GM12878 (cell line): ENCODE measurements around the gene TSC22D1. TPM values are rescaled to one million over a fixed set of nuclear protein-coding genes. Genes with fewer than 3 reads are reported as not detected.

Source experiments
- ATAC-seq: fragments of 200-7000 bp; cut with Tn5 transposase; 3 replicates; pipeline ENCODE4 v1.9.1; 2020; ENCODE audit warnings: mild to moderate bottlenecking, moderate library complexity
- BruUV-seq: library from RNA; stranded (reverse); fragments of 400-500 nt; replicated peaks from 2 replicates; lab custom pipeline; 2021; lab: Mats Ljungman, UMichigan
- CTCF ChIA-PET: fragments of 300-600 bp; sonication (Branson Sonifier 250); formaldehyde crosslinking; extraction: SDS; loops from one replicate; lab custom pipeline; 2021; ENCODE audit warnings: inconsistent platforms; lab: Yijun Ruan, JAX
- POLR2A ChIA-PET: fragments of 350-600 bp; formaldehyde crosslinking; extraction: SDS; loops from one replicate; lab custom pipeline; 2021; ENCODE audit warnings: inconsistent platforms; lab: Charles Lee
- RAD21 ChIA-PET: fragments of 300-600 bp; sonication (Branson Sonifier 250); formaldehyde crosslinking; loops from one replicate; lab custom pipeline; 2023; ENCODE audit warnings: antibody characterized with exemption; ENCODE audit not compliant: unreplicated experiment; lab: Charles Lee
- SMC1A ChIA-PET: fragments of 300-600 bp; sonication (Branson Sonifier 250); formaldehyde crosslinking; loops from one replicate; lab custom pipeline; 2023; ENCODE audit not compliant: unreplicated experiment, uncharacterized antibody; lab: Charles Lee
- DNase-seq: peaks from one replicate; pipeline ENCODE4 v3.0.0-alpha.2; 2011; ENCODE audit warnings: low read depth, low spot score
- FAIRE-seq: peaks from 3 replicates; lab custom pipeline; 2011; peaks lifted over from hg19 to GRCh38; lab: Jason Lieb, UNC
- H2AFZ ChIP-seq: 2 replicates; pipeline ENCODE4 v1.6.0; 2011; ENCODE audit warnings: low read depth, low read length, control low read depth; ENCODE audit not compliant: control insufficient read depth
- H3K27ac ChIP-seq: 2 replicates; pipeline ENCODE4 v1.5.1; 2011; ENCODE audit warnings: control low read depth; ENCODE audit not compliant: control insufficient read depth, insufficient read depth
- H3K27me3 ChIP-seq, 2 experiments: replicated peaks in 1 of 2; 2 replicates each; pipeline versions ENCODE4 v1.6.0 to v1.6.1; 2011; ENCODE audit warnings: low read length in 1 of 2; ENCODE audit not compliant: control insufficient read depth in 2 of 2, insufficient read depth in 2 of 2
- H3K36me3 ChIP-seq, 2 experiments: 2 replicates each; pipeline ENCODE4 v1.5.1; 2011; ENCODE audit warnings: low read length in 1 of 2; ENCODE audit not compliant: control insufficient read depth in 2 of 2, insufficient read depth in 2 of 2
- H3K4me1 ChIP-seq: 2 replicates; pipeline ENCODE4 v1.6.1; 2011; ENCODE audit warnings: mild to moderate bottlenecking, low read length, moderate library complexity, mixed read lengths; ENCODE audit not compliant: control insufficient read depth, insufficient read depth
- H3K4me2 ChIP-seq: 2 replicates; pipeline ENCODE4 v1.6.0; 2011; ENCODE audit warnings: control low read depth; ENCODE audit not compliant: control insufficient read depth, insufficient read depth
- H3K4me3 ChIP-seq: fragments of 200-600 bp; sonication (generic); 2 replicates; pipeline ENCODE4 v1.5.1; 2016
- H3K79me2 ChIP-seq: 2 replicates; pipeline ENCODE4 v1.6.0; 2011; ENCODE audit warnings: low read length; ENCODE audit not compliant: control insufficient read depth, insufficient read depth
- H3K9ac ChIP-seq: 2 replicates; pipeline ENCODE4 v1.8.0; 2011; ENCODE audit warnings: low read length, control low read depth, mixed read lengths; ENCODE audit not compliant: control insufficient read depth, insufficient read depth
- H3K9me3 ChIP-seq: replicated peaks from 3 replicates; pipeline ENCODE4 v1.5.1; 2011; ENCODE audit warnings: mild to moderate bottlenecking, low read length; ENCODE audit not compliant: control insufficient read depth, insufficient read depth
- H4K20me1 ChIP-seq: 2 replicates; pipeline ENCODE4 v1.6.0; 2011; ENCODE audit not compliant: control insufficient read depth, insufficient read depth
- ATF2 ChIP-seq: IDR thresholded peaks from 2 replicates; pipeline ENCODE4 v1.6.1; 2012; ENCODE audit warnings: low read length, inconsistent platforms
- CREB1 ChIP-seq: IDR thresholded peaks from 2 replicates; pipeline ENCODE4 v1.6.1; 2012; ENCODE audit warnings: low read depth, mild to moderate bottlenecking, inconsistent platforms
- CREM ChIP-seq: IDR thresholded peaks from 2 replicates; pipeline ENCODE4 v1.6.1; 2014; ENCODE audit warnings: antibody characterized with exemption, low read depth
- DPF2 ChIP-seq: fragments of 450-650 bp; IDR thresholded peaks from 2 replicates; pipeline ENCODE4 v1.6.1; 2017; ENCODE audit warnings: mild to moderate bottlenecking
- GABPA ChIP-seq: IDR thresholded peaks from 2 replicates; pipeline ENCODE4 v1.6.1; 2014; ENCODE audit warnings: antibody characterized with exemption, low read depth, mild to moderate bottlenecking, inconsistent platforms
- HCFC1 ChIP-seq: fragments of 150-350 bp; IDR thresholded peaks from 2 replicates; pipeline ENCODE4 v1.6.1; 2014; ENCODE audit warnings: low read length
- IRF3 ChIP-seq: fragments of 450-650 bp; IDR thresholded peaks from 2 replicates; pipeline ENCODE4 v1.6.1; 2014; ENCODE audit warnings: mild to moderate bottlenecking
- NR2F1 ChIP-seq: fragments of 450-650 bp; conservative IDR thresholded peaks from 2 replicates; pipeline ENCODE4 v1.6.1; 2017; ENCODE audit warnings: mild to moderate bottlenecking
- RBBP5 ChIP-seq: fragments of 200-600 bp; sonication (generic); conservative IDR thresholded peaks from 2 replicates; pipeline ENCODE4 v1.6.1; 2016
- SP1 ChIP-seq: IDR thresholded peaks from one replicate; pipeline ENCODE4 v1.6.1; 2011; ENCODE audit warnings: low read depth, low read length
- SUPT20H ChIP-seq: IDR thresholded peaks from 2 replicates; pipeline ENCODE4 v1.6.1; 2011; ENCODE audit warnings: low read depth, mild to moderate bottlenecking, low read length, moderate library complexity, borderline replicate concordance; ENCODE audit not compliant: control insufficient read depth
- TCF12 ChIP-seq: IDR thresholded peaks from 2 replicates; pipeline ENCODE4 v1.6.1; 2011; ENCODE audit warnings: low read depth, mild to moderate bottlenecking, low read length
- YY1 ChIP-seq: IDR thresholded peaks from 2 replicates; pipeline ENCODE4 v1.6.1; 2011; ENCODE audit warnings: low read depth, mild to moderate bottlenecking, low read length
- ZZZ3 ChIP-seq: IDR thresholded peaks from 2 replicates; pipeline ENCODE4 v1.6.1; 2011; ENCODE audit warnings: low read depth; ENCODE audit not compliant: control insufficient read depth, insufficient read length
- WGBS: methylation state at CpG from one replicate; pipeline ENCODE4 v1.1.6; 2016; ENCODE audit warnings: low lambda C conversion rate; ENCODE audit not compliant: insufficient replicate concordance, insufficient coverage; ENCODE audit errors: missing lambda C conversion rate; 5-methylcytosine and 5-hydroxymethylcytosine counted together
- in situ Hi-C: fragments of 300-500 bp; cut with MboI; formaldehyde crosslinking; loops from 9 replicates; pipeline ENCODE4 v1.14.3; 2018; ENCODE audit warnings: mixed read lengths
- intact Hi-C: fragments of 100-400 bp; cut with micrococcal nuclease; formaldehyde crosslinking; loops from one replicate; pipeline ENCODE4 v1.14.2; 2022; ENCODE audit not compliant: unreplicated experiment
- polyA plus RNA-seq, 11 experiments: library from polyadenylated mRNA; depleted of rRNA in 4 of 11; unstranded in 6 of 11; stranded (reverse) in 5 of 11; fragments of >200 nt; fragmentation: Nextera tagmentation in 4 of 11; fragmentation: Illumina TruSeq in 1 of 11; extraction: Ambion mirVana in 4 of 11; extraction: Trizol in 1 of 11; gene quantifications; 1 replicate in 1 of 11; 2 replicates in 10 of 11; pipeline versions ENCODE4 v1.2.1 to v1.2.3, GENCODE V29; 2011 to 2016; ENCODE audit warnings: inconsistent platforms in 2 of 11, missing spikeins in 2 of 11, low read depth in 1 of 11
- total RNA-seq, 4 experiments: library from RNA; depleted of rRNA in 3 of 4; stranded (reverse); fragments of >200 nt in 3 of 4; fragmentation: Illumina TruSeq in 1 of 4; extraction: Trizol in 1 of 4; gene quantifications; 2 replicates each; pipeline versions ENCODE4 v1.2.1 to v1.2.3, GENCODE V29; 2013 to 2021

TSC22D1 gene
- total and polyA plus RNA-seq, 10 of the 15 experiments (the other 5 are each of a cell fraction or from before 2014, with no cell fraction given), result 0.37 to 15.7 (median 7.5) TPM

GRCh38 chr13:44451126-44451525 is 125.0 kb downstream of the TSC22D1 start:
- TF ChIP-seq DPF2, result no peak
- no peak for TF ChIP-seq GABPA
- ChIA-PET SMC1A (no interaction called here), RAD21 (no interaction called here), POLR2A (no interaction called here), CTCF (interaction anchor here (0.7 kb wide), 1 partner anchor 1356 kb away, joined by 3 read pairs; no protein-coding TSS in a partner anchor)
- Histone ChIP-seq H3K27ac (no peak overlapping the region), H3K79me2 (no peaks in the 10 kb centered on the region), H3K9ac (no peak overlapping the region), H3K9me3 (no peaks in the 10 kb centered on the region; the same call in 2 of the 3 replicates), H2AFZ (no peak overlapping the region), H3K27me3 (no peaks in the 10 kb centered on the region), H3K4me3 (no peak overlapping the region), H3K4me2 (no peak overlapping the region), H3K4me1 (no peaks in the 10 kb centered on the region), H3K36me3 (no peaks in the 10 kb centered on the region), H4K20me1 (no peaks in the 10 kb centered on the region)
- intact Hi-C loops (no loop called here), in situ Hi-C loops (no loop called here)
- FAIRE-seq (no peak), ATAC-seq (no peak), DNase-seq (no peak)
- 69% methylated on average over 12 of the region's 12 CpGs for WGBS
- BruUV-seq, result no TSS peak

- no peak overlapping the region for H3K27ac ChIP-seq
- H3K79me2 ChIP-seq, result no peaks in the 10 kb centered on the region
- H3K4me1 ChIP-seq, result no peaks in the 10 kb centered on the region
- DNase-seq (no peak), ATAC-seq (no peak), FAIRE-seq (no peak)
- ChIA-PET RAD21 (no interaction called here), POLR2A (no interaction called here), SMC1A (no interaction called here), CTCF (interaction anchor here (2.0 kb wide), 1 partner anchor 11 kb away, joined by 4 read pairs; no protein-coding TSS in a partner anchor)
- no peaks in the 10 kb centered on the region for H3K36me3 ChIP-seq
- no peaks in the 10 kb centered on the region for H3K27me3 ChIP-seq
- BruUV-seq, result no TSS peak
- intact Hi-C loops, result no loop called here
- 41% methylated on average over 3 of the region's 3 CpGs for WGBS
- no peak overlapping the region for H3K4me2 ChIP-seq
- in situ Hi-C loops, result no loop called here
- no peak overlapping the region for H2AFZ ChIP-seq
- H4K20me1 ChIP-seq, result no peaks in the 10 kb centered on the region
- H3K9ac ChIP-seq, result no peak overlapping the region
- H3K4me3 ChIP-seq, result no peak overlapping the region
- H3K9me3 ChIP-seq, result no peaks in the 10 kb centered on the region
- TF ChIP-seq SUPT20H, result no peak
- TF ChIP-seq ATF2, result no peak
- no peak for TF ChIP-seq CREM
- no peak for TF ChIP-seq ZZZ3
- TF ChIP-seq NR2F1, result no peak
- no peak for TF ChIP-seq YY1
- no peak for TF ChIP-seq RBBP5
- no peak for TF ChIP-seq SP1
- TF ChIP-seq DPF2, result no peak
- TF ChIP-seq HCFC1, result no peak
- no peak for TF ChIP-seq TCF12
- no peak for TF ChIP-seq IRF3
- no peak for TF ChIP-seq CREB1
Measured at GRCh38 chr13:44449999-44450821, 125.9 kb downstream of the TSC22D1 start.
